K562 (cell line): ENCODE data around the gene RXFP1. TPM values are rescaled to one million over a fixed set of nuclear protein-coding genes. Genes with fewer than 3 reads are reported as not detected.

Experiments
- ATAC-seq: fragments of 200-7000 bp; cut with Tn5 transposase; 3 replicates; pipeline ENCODE4 v1.9.1; 2020; ENCODE audit warnings: moderate library complexity
- BruUV-seq: library from RNA; stranded (reverse); fragments of 400-500 nt; replicated peaks from 2 replicates; lab custom pipeline; 2021; lab: Mats Ljungman, UMichigan
- CTCF ChIA-PET: fragments of 300-600 bp; formaldehyde crosslinking; extraction: SDS; loops from one replicate; lab custom pipeline; 2021; ENCODE audit warnings: low intra/inter-chr PET ratio; lab: Yijun Ruan, JAX
- POLR2A ChIA-PET: fragments of 300-600, 350-650 bp; sonication (Branson Sonifier 250); formaldehyde crosslinking; extraction: SDS; loops from one replicate; lab custom pipeline; 2021; ENCODE audit warnings: antibody characterized with exemption, inconsistent platforms; lab: Yijun Ruan, JAX
- DNase-seq, 4 experiments: peaks; one replicate each; pipeline versions ENCODE4 v3.0.0 to v3.0.0-alpha.2; 2011 to 2018; ENCODE audit warnings: low spot score in 3 of 4, mixed read lengths in 3 of 4; ENCODE audit errors: extremely low read depth in 1 of 4
- FAIRE-seq: peaks from 2 replicates; lab custom pipeline; 2011; peaks lifted over from hg19 to GRCh38; lab: Jason Lieb, UNC
- H2AFZ ChIP-seq: 2 replicates; pipeline ENCODE4 v1.6.0; 2011; ENCODE audit warnings: low read depth, low read length, control low read depth, inconsistent platforms
- H3K27ac ChIP-seq: fragments of 200-600 bp; 3 replicates; pipeline ENCODE4 v1.8.0; 2011; ENCODE audit warnings: low read depth, mild to moderate bottlenecking, control low read depth, inconsistent platforms, low read length, moderate library complexity, mixed read lengths; ENCODE audit errors: extremely low read depth
- H3K27me3 ChIP-seq, 2 experiments: fragments of 300-600 bp in 1 of 2; 2 replicates in 1 of 2; 3 replicates in 1 of 2; pipeline versions ENCODE4 v1.6.0 to v1.8.0; 2011; ENCODE audit warnings: inconsistent platforms in 2 of 2, low read length in 2 of 2, mild to moderate bottlenecking in 1 of 2, mixed read lengths in 1 of 2, moderate library complexity in 1 of 2; ENCODE audit not compliant: control insufficient read depth in 2 of 2, insufficient read depth in 2 of 2
- H3K36me3 ChIP-seq: fragments of 300-600 bp; 3 replicates; pipeline ENCODE4 v1.8.0; 2011; ENCODE audit warnings: mild to moderate bottlenecking, low read length, inconsistent platforms; ENCODE audit not compliant: control insufficient read depth, insufficient read depth
- H3K4me1 ChIP-seq, 2 experiments: fragments of 200-600 bp in 1 of 2; replicated peaks in 1 of 2; 2 replicates in 1 of 2; 3 replicates in 1 of 2; pipeline versions ENCODE4 v1.5.1 to v1.8.0; 2011; ENCODE audit warnings: inconsistent platforms in 2 of 2, low read length in 2 of 2, mild to moderate bottlenecking in 1 of 2, mixed read lengths in 1 of 2, moderate library complexity in 1 of 2; ENCODE audit not compliant: control insufficient read depth in 2 of 2, insufficient read depth in 2 of 2
- H3K4me2 ChIP-seq: 2 replicates; pipeline ENCODE4 v1.6.1; 2011; ENCODE audit warnings: low read length, control low read depth, inconsistent platforms, mixed read lengths; ENCODE audit not compliant: insufficient read depth
- H3K4me3 ChIP-seq: fragments of 200-600 bp; sonication (generic), shearing (Covaris generic); 2 replicates; pipeline ENCODE4 v1.5.1; 2016; ENCODE audit warnings: control low read depth, inconsistent platforms
- H3K79me2 ChIP-seq: fragments of 200-600 bp; 3 replicates; pipeline ENCODE4 v1.8.0; 2011; ENCODE audit warnings: low read length, inconsistent platforms; ENCODE audit not compliant: control insufficient read depth, insufficient read depth
- H3K9ac ChIP-seq, 2 experiments: 2 replicates each; pipeline versions ENCODE4 v1.6.0 to v1.6.1; 2011; ENCODE audit warnings: low read depth in 2 of 2, low read length in 2 of 2, control low read depth in 1 of 2, inconsistent platforms in 1 of 2, mild to moderate bottlenecking in 1 of 2, mixed read lengths in 1 of 2; ENCODE audit not compliant: insufficient read depth in 1 of 2
- H3K9me1 ChIP-seq: one replicate; pipeline ENCODE4 v1.6.0; 2011; ENCODE audit warnings: inconsistent platforms, mild to moderate bottlenecking, low read length, moderate library complexity; ENCODE audit not compliant: control insufficient read depth, insufficient read depth
- H3K9me3 ChIP-seq: replicated peaks from 2 replicates; pipeline ENCODE4 v1.5.1; 2011; ENCODE audit warnings: low read depth, low read length, inconsistent platforms; ENCODE audit not compliant: control insufficient read depth, insufficient read depth
- H4K20me1 ChIP-seq: replicated peaks from 2 replicates; pipeline ENCODE4 v1.6.1; 2011; ENCODE audit warnings: low read length, inconsistent platforms, mixed read lengths; ENCODE audit not compliant: control insufficient read depth, insufficient read depth
- BHLHE40 ChIP-seq: IDR thresholded peaks from 2 replicates; pipeline ENCODE4 v1.6.1; 2011; ENCODE audit warnings: low read length, improper control_type of control experiment
- CCNT2 ChIP-seq: IDR thresholded peaks from 2 replicates; pipeline ENCODE4 v1.6.1; 2011; ENCODE audit warnings: borderline replicate concordance, low read depth, mild to moderate bottlenecking, moderate library complexity, mixed read lengths, low read length; ENCODE audit not compliant: insufficient read length; ENCODE audit errors: extremely low read depth
- DMBX1 ChIP-seq: fragments of 250-450 bp; sonication (Bioruptor Pico); IDR thresholded peaks from 2 replicates; pipeline ENCODE4 v1.8.0; 2022; ENCODE audit warnings: inconsistent platforms, mild to moderate bottlenecking, moderate library complexity, borderline replicate concordance
- KAT2B ChIP-seq: IDR thresholded peaks from one replicate; pipeline ENCODE4 v1.6.1; 2012; ENCODE audit warnings: low read depth, mild to moderate bottlenecking, control low read depth, inconsistent platforms, low read length, moderate library complexity
- RBFOX2 ChIP-seq: fragments of 200-400 bp; formaldehyde crosslinking; IDR thresholded peaks from 2 replicates; pipeline ENCODE4 v1.6.1; 2017; ENCODE audit warnings: low read depth, mild to moderate bottlenecking, low read length, moderate library complexity
- RUNX1 ChIP-seq: sonication (generic); IDR thresholded peaks from 2 replicates; pipeline ENCODE4 v1.6.1; 2016; ENCODE audit warnings: antibody characterized with exemption, low read depth
- SIN3A ChIP-seq, 2 experiments: fragments of 150-350 bp in 1 of 2; IDR thresholded peaks; 2 replicates each; pipeline ENCODE4 v1.6.1; 2011 to 2016; ENCODE audit warnings: borderline replicate concordance in 2 of 2, low read depth in 2 of 2, low read length in 2 of 2, mild to moderate bottlenecking in 2 of 2, moderate library complexity in 2 of 2; ENCODE audit not compliant: control insufficient read depth in 1 of 2
- SRSF3 ChIP-seq: fragments of 200-400 bp; formaldehyde crosslinking; IDR thresholded peaks from 2 replicates; pipeline ENCODE4 v1.6.1; 2016; ENCODE audit warnings: mild to moderate bottlenecking, low read length, moderate library complexity; ENCODE audit not compliant: insufficient read depth
- STAG1 ChIP-seq: sonication (generic); formaldehyde crosslinking; IDR thresholded peaks from 2 replicates; pipeline ENCODE4 v1.5.0; 2020; ENCODE audit warnings: missing genetic modification reagents, borderline replicate concordance
- ZKSCAN3 ChIP-seq: fragments of 250-450 bp; sonication (Bioruptor Pico); IDR thresholded peaks from 2 replicates; pipeline ENCODE4 v1.4.0; 2020
- in situ Hi-C: fragments of 300-500 bp; cut with MboI; formaldehyde crosslinking; loops from 4 replicates; pipeline ENCODE4 v1.15.0; 2018; ENCODE audit warnings: inconsistent platforms, mixed read lengths
- intact Hi-C: fragments of 100-400 bp; cut with micrococcal nuclease; formaldehyde crosslinking; loops from 2 replicates; pipeline ENCODE4 v1.14.2; 2022
- polyA plus RNA-seq, 8 experiments: library from polyadenylated mRNA; depleted of rRNA in 4 of 8; stranded (reverse) in 5 of 8; unstranded in 3 of 8; fragments of >200 nt; fragmentation: Nextera tagmentation in 2 of 8; fragmentation: Illumina TruSeq in 1 of 8; extraction: Ambion mirVana in 2 of 8; extraction: Trizol in 1 of 8; gene quantifications; 2 replicates each; pipeline versions ENCODE4 v1.2.1 to v1.2.3, GENCODE V29; 2011 to 2014; ENCODE audit warnings: inconsistent platforms in 1 of 8, missing spikeins in 1 of 8
- total RNA-seq, 7 experiments: library from RNA; depleted of rRNA in 6 of 7; stranded (reverse); fragments of >200 nt in 6 of 7; fragmentation: Illumina TruSeq in 2 of 7; extraction: Trizol in 2 of 7; gene quantifications; 2 replicates each; pipeline versions ENCODE4 v1.2.1 to v1.2.3, GENCODE V29; 2011 to 2021; ENCODE audit warnings: low replicate concordance in 1 of 7
- TF ChIP-seq, protein P1 (sequence below): fragments of 250-450 bp; sonication (Bioruptor Pico); IDR thresholded peaks from 2 replicates; pipeline ENCODE4 v1.8.0; 2021; ENCODE audit warnings: moderate library complexity, mild to moderate bottlenecking, inconsistent platforms
- TF ChIP-seq, protein P2 (sequence below): sonication (generic); formaldehyde crosslinking; IDR thresholded peaks from 2 replicates; pipeline ENCODE4 v1.8.1; 2023; ENCODE audit warnings: mild to moderate bottlenecking, missing genetic modification reagents

Gene RXFP1
- total and polyA plus RNA-seq, 9 of the 15 experiments (the other 6 are each of a cell fraction or from before 2014, with no cell fraction given) = 0.03 to 0.06 (median 0.04) TPM; not detected in 6

DNA sequence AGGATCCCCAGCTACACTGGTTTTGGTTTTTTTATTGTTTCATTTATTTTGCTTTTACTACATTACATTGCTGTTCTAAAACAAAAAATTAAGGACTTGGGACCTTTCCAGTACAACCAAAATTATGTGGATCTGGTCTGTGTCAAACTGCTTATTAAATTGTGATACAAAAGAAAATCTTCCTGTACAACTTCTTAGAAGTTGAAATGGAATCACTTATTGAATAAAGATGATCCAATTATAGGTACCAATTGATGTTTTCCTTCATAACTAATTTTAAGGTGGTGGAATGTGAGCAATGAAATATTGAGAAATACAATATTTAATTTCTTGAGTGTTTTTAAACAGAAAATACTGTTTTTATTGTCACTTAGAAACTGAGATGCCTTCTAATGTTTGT, 82.7 kb downstream of the RXFP1 start:
- intact Hi-C loops (no loop called here), in situ Hi-C loops (no loop called here)
- peaks cover 0 to 4% of the 10 kb centered on the region in 2 experiments; a peak in 1 of 5 replicates for H3K4me1 ChIP-seq
- H3K9me1 ChIP-seq = no peaks in the 10 kb centered on the region
- DNase-seq = no peak
- FAIRE-seq = no peak
- no peak overlapping the region for H3K9ac ChIP-seq
- H3K27me3 ChIP-seq = no peaks in the 10 kb centered on the region; a peak in 1 of 5 replicates
- no peak overlapping the region for H2AFZ ChIP-seq
- no peaks in the 10 kb centered on the region for H4K20me1 ChIP-seq
- CTCF ChIA-PET = no interaction called here
- TF ChIP-seq BHLHE40 (no peak), RBFOX2 (no peak), SRSF3 (no peak), DMBX1 (no peak), STAG1 (CRISPR knock-in tag) (no peak), CCNT2 (no peak), SIN3A (IDR thresholded peaks at IDR 0.05; ENCODE audit: borderline replicate concordance in 2 of 2, control insufficient read depth in 1 of 2, low read depth in 2 of 2, low read length in 2 of 2) (no peak), KAT2B (no peak), ZKSCAN3 (no peak), RUNX1 (no peak)
- TF ChIP-seq, protein P1, sequence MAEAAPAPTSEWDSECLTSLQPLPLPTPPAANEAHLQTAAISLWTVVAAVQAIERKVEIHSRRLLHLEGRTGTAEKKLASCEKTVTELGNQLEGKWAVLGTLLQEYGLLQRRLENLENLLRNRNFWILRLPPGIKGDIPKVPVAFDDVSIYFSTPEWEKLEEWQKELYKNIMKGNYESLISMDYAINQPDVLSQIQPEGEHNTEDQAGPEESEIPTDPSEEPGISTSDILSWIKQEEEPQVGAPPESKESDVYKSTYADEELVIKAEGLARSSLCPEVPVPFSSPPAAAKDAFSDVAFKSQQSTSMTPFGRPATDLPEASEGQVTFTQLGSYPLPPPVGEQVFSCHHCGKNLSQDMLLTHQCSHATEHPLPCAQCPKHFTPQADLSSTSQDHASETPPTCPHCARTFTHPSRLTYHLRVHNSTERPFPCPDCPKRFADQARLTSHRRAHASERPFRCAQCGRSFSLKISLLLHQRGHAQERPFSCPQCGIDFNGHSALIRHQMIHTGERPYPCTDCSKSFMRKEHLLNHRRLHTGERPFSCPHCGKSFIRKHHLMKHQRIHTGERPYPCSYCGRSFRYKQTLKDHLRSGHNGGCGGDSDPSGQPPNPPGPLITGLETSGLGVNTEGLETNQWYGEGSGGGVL (CRISPR knock-in tag) = no peak
- TF ChIP-seq, protein P2, sequence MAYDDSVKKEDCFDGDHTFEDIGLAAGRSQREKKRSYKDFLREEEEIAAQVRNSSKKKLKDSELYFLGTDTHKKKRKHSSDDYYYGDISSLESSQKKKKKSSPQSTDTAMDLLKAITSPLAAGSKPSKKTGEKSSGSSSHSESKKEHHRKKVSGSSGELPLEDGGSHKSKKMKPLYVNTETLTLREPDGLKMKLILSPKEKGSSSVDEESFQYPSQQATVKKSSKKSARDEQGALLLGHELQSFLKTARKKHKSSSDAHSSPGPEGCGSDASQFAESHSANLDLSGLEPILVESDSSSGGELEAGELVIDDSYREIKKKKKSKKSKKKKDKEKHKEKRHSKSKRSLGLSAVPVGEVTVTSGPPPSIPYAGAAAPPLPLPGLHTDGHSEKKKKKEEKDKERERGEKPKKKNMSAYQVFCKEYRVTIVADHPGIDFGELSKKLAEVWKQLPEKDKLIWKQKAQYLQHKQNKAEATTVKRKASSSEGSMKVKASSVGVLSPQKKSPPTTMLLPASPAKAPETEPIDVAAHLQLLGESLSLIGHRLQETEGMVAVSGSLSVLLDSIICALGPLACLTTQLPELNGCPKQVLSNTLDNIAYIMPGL (CRISPR knock-in tag) = no peak
- no peak for ATAC-seq
- H3K4me3 ChIP-seq = no peak overlapping the region
- no peaks in the 10 kb centered on the region for H3K79me2 ChIP-seq
- no peak overlapping the region for H3K27ac ChIP-seq
- no peaks in the 10 kb centered on the region for H3K36me3 ChIP-seq
- no peaks in the 10 kb centered on the region for H3K9me3 ChIP-seq
- POLR2A ChIA-PET = no interaction called here
- H3K4me2 ChIP-seq = no peak overlapping the region
- no TSS peak for BruUV-seq
